DND-41 (cell line): ENCODE data around the gene BTN2A1.

Experiments
- CTCF ChIP-seq: IDR thresholded peaks from 2 replicates; pipeline ENCODE4 v1.5.1; 2012; ENCODE audit warnings: borderline replicate concordance, low read length, moderate library complexity, mild to moderate bottlenecking; ENCODE audit not compliant: poor library complexity, severe bottlenecking; ENCODE audit errors: extremely low read depth
- EZH2 ChIP-seq: IDR thresholded peaks from 3 replicates; pipeline ENCODE4 v1.6.1; 2012; ENCODE audit warnings: borderline replicate concordance, low read depth, mild to moderate bottlenecking, moderate library complexity, low read length, inconsistent platforms; ENCODE audit not compliant: severe bottlenecking

- TF ChIP-seq CTCF, result no peak
- TF ChIP-seq EZH2, result no peak
These were observed 42.0 kb upstream of the BTN2A1 start for GRCh38 chr6:26415791-26416190.
